G401.6 (cell line): ENCODE measurements around the gene NDE1.
"Not testable (repeated sequence)": the region's sequence is repeated elsewhere in the genome, so short reads cannot be mapped to it uniquely, and the experiment has no call there.

Experiments
- FAIRE-seq: peaks from 2 replicates; lab custom pipeline; 2012; peaks lifted over from hg19 to GRCh38; lab: Jason Lieb, UNC

NDE1 gene, protein sequence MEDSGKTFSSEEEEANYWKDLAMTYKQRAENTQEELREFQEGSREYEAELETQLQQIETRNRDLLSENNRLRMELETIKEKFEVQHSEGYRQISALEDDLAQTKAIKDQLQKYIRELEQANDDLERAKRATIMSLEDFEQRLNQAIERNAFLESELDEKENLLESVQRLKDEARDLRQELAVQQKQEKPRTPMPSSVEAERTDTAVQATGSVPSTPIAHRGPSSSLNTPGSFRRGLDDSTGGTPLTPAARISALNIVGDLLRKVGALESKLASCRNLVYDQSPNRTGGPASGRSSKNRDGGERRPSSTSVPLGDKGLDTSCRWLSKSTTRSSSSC

GRCh38 chr16:15650019-15650697 lies at the start of gene NDE1:
NDE1 (plus strand) TSS chr16:15650245; CDS start chr16:15664779, 14,534 bp downstream.
- FAIRE-seq = no peak

DNA sequence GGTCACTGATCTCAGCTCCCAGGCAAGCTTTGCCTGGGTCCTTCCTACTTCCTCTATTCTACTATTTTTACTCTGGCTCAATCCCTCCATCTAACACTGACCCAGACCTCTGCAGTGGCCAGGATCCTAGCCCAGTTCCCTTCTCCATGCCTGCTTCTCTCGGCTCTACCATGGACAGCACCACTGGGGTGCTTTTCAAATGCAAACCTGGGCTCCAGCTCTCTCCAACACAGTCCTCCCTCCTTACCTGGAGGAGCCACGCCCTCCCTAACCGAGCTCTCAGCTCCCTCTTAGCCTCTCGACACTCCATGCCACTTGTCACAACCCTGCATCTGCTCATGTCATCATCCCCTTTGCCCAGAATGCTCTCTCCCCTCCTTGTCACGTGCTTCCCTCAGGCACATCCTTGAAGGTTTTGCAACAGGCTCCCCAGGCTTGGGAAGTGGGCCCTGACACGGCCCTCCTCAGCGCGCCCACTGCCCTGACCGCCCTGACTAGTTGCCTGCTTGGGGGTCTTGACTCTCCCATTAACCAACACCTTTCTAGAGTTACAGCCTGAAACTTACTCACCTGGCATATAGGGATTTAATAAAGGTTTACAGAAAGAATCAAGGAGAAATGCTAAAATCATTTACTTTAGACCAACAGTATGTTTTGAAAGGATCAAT lies 48.7 kb upstream of the NDE1 start:
- FAIRE-seq = no peak

DNA sequence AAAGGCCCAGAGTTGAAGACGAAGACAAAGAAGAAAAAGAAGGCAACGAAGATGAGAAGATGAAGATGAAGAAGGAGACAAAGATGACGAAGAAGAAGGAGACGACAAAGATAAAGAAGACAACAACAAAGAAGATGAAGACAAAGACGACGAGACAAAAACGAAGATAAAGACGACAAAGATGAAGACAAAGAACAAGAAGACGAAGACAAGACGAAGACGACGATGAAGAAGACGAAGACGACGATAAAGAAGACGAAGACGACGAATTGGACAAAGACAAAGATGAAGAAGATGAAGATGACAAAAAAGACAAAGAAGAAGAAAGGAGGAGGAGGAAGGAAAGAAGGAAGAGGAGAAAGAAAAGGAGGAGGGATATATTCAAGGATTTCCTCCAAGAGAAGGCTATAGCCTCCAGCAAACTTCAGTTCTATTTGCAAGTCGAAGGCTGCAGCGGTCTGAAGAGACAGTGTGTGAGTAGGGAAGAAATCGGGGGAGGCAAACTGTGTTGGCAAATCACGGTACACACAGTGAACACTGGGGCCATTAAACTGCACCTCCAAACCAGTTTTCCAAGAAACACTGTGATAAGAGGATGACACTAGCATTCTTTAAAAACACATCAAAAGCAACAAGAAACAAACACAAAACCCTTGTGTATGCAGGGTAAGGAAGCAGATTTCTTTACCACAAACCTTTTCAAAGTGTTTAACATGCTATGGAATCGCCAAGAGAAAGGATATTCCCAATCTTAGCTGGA lies 47.6 kb upstream of the NDE1 start:
- no peak for FAIRE-seq

GRCh38 chr16:15604460-15605440 lies 45.3 kb upstream of the NDE1 start:
- no peak for FAIRE-seq

DNA sequence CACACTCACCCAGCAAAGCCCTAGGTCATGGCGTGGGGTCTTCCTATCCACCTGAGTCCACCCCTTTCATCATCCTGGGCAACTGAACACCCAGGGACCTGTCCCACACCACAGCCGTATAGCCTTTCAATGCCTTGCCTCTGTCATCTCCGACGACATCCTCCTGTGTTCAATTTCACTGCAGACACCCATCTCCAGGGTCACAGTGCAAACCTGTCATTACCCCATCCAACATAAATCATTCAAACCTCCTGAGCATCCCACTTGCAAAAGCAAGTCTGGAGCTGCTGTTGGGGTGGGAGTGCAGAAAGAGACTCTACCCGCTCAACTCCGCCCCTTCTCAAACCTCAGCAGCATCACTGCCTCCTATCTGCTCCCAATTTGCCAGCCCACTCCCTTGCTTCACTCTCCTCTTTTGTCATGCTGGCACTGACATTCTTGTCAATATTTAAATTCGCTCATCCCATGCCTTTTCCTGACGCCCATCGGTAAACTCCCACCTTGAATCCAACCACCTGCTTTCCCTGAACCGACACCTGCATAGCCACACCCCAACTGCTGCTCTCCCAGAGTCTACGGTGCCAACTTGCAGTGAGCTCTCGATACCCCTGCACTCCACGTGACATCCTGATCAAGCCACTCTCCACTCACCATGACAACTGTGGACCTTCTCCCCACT lies 44.1 kb upstream of the NDE1 start:
- no peak for FAIRE-seq

GRCh38 chr16:15606518-15607220 lies 43.4 kb upstream of the NDE1 start:
- no peak for FAIRE-seq

- not testable (repeated sequence) for FAIRE-seq
These were observed 42.8 kb upstream of the NDE1 start for GRCh38 chr16:15607221-15607699.

- FAIRE-seq = no peak
These were observed 42.2 kb upstream of the NDE1 start for GRCh38 chr16:15607700-15608396.

DNA sequence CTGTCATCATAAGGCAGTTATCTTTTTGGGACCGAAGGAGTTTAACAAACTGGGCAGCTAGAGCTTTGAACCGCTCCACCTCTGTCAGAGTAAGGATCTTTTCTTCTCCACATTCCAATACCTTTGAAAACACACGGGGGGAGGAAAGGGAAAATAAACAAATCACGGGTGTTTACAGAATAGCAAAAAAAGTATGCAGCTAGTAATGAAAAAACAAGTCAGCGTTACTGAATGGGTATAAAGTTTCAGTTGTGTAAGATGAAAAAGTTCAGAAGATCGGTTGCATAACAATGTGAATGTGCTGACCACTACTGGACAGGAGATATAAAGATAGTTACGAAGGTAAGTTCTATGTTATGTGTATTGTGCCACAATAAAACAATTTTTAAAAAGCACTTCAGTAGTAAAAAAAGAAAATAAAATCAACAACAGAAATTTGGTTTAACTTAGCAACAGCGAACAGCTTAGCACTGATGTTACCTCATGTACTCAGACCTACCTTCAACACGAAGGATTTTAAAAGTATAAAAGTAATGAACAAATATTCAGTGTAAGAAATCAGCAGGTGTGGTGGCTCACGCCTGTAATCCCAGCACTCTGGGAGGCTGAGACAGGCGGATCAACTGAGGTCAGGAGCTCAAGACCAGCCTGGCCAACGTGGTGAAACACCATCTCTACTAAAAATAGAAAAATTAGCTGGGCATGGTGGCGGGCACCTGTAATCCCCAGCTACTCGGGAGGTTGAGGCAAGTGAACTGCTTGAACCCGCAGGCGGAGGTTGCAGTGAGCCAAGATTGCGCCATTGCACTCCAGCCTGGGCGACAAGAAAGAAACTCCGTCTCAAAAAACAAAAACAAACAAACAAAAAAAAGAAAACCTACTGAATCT lies 41.4 kb upstream of the NDE1 start:
- FAIRE-seq = no peak

DNA sequence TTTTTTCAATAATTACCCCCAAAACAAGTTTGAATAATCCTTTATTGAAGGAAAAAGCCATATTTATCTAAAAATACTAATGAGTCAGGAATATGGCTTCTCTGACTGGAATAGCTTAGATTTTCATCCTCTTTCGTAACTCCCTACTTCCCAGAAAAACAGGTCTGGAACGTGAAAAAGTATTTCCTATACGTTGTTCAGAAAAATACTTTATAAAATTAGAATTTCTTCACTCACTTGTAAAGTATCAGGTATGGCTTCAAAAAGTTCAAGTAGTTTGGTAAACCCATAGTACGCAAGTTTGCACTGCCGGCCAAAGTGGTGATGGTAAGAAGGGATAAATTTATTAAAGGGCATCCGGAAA lies 40.8 kb upstream of the NDE1 start:
- FAIRE-seq = no peak

DNA sequence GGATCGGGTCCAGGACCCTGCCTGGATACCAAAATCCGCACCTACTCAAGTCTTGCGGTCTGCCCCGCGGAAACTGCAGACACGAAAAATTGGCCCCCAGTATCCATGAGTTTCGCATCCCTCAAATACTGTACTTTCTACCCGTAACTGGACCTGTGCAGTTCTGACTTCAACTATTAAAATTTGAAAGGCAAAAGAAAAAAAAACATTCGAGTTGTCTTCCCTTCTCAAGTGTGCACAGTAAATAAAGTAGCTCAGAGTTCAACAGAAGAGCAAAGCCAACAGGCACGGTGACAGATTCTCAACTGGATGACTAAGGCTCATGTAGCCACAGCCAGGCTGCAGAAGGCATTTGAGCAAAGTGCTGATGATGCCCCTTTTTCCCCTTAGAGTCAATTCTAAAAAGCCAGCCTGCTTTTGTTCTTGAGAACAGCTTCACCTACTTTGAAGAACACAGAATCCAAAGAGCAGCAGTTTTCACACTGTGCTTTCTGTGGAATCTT lies 39.6 kb upstream of the NDE1 start:
- no peak for FAIRE-seq

DNA sequence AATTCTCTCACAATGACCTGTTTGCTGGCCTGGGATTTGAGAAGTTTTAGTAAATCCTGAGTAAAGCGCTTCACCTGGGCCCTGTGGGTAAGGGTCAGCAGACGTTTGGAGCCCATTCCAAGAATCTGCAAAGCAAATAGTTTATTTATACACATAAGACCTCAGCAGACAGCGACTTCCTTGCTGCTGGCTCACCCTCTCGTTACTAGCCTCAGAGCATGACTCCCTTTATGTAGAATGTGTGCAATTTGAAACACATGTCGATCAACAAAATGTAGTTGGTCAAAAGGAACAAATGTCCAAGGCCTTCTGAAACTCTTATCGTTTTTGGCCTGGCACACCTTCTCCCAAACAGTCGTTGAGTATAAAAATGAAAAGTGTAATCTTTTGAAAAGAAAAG lies 38.4 kb upstream of the NDE1 start:
- no peak for FAIRE-seq

GRCh38 chr16:15613676-15614075 lies 36.4 kb upstream of the NDE1 start:
- FAIRE-seq = no peak

DNA sequence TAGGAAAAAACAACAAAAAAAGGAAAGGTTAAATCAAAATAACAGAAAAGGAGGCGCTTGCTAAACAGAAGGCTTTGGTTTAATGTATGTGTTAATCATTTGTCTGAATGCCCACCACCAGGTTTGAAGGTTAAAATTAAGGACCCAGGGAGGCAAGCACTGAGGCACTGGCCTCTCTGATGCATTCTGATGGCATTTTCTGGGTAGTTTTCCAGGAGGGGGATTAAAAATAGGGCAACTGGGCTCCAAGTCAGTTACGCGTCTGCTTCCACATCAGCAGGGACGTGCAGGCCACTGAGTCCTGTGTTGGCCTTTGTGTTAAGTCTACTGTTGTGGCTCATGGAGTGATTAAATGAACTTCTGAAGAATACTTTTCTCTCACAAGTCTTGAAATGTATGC lies 34.0 kb upstream of the NDE1 start:
- FAIRE-seq = no peak

DNA sequence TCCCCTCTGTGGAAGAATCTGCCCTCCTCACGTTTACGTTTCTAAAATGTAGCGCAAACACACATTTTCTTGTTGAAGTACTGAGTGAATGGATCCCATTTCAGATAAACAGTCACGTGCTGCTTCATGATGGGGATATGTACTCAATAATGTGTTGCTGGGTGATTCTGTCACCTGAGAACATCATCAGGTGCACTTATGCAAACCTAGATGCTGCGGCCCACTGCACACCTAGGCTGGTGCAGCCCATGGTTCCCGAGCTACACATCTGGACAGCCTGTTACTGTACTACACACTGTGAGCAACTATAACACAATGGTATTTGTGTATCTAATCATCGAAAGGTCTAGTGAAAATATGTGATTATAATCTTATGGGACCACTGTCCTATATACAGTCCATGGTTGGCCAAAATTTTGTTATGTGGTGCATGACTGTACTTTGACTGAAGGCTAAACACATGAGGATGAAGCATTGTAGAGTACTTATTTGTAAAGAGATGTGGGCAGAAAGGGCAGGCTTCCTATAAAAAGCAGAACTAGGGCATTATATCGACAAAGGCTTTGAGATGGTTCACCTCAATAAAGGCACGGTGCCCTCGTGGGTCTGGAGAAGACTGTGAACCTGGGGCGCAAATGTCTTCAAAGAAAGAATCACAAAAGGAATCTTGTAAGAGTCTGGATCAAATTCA lies 33.4 kb upstream of the NDE1 start:
- no peak for FAIRE-seq

GRCh38 chr16:15617901-15618300 lies 32.1 kb upstream of the NDE1 start:
- FAIRE-seq = no peak

GRCh38 chr16:15618392-15618791 lies 31.7 kb upstream of the NDE1 start:
- no peak for FAIRE-seq
